Measurements from ENCODE around the gene CD83.

The CD83 gene

DNA sequence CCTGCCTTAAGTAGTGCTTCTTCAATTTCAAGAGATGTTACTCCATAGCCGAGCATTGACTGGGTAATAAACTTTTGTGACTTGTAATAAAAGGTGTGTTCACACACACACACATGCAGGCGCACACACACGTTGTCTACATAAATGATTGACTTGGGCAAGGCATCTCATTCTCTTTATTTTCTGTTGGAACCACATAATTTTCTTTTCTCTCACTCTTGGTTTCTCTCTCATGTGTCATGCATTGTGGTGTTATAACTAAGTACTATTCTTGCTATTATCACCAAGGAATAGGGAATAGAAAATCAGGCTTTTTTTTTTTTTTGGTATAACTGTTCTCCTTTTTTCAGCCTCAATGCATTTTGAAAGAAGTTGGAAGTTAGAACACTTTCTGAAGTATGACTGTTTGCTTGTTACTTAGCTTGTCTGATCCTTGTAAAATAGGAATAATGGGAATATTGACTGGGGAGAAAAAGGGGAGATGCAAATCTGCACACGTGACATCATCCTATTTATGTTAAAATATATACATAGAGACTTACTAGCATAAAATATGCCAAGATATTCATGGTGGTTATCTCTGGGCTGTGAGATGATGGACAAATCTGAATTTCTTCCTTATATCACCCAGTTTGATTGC, 26.1 kb upstream of the CD83 start:
- no peak for DNase-seq (ENCODE audit: low read depth in 2 of 2)

DNA sequence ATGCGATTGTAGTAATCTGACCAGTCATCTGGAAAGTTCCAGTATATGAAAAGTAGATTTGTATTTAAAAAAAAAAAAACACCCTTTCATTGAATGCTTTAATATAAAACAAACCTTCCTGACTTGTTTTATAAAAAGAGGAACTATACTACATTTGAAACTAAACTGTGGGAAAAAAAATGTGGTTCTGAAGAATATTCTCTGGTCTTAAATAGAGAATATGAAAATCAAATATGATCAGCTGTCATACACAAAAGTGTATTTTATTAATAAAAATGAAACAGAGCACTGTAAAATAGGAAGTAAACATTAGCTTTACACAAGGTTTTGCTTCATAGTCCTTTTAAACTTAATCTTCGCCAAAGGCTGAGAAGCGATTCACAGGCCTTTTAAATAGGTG, 25.3 kb upstream of the CD83 start:
- DNase-seq (ENCODE audit: low read depth in 2 of 2), result no peak

DNA sequence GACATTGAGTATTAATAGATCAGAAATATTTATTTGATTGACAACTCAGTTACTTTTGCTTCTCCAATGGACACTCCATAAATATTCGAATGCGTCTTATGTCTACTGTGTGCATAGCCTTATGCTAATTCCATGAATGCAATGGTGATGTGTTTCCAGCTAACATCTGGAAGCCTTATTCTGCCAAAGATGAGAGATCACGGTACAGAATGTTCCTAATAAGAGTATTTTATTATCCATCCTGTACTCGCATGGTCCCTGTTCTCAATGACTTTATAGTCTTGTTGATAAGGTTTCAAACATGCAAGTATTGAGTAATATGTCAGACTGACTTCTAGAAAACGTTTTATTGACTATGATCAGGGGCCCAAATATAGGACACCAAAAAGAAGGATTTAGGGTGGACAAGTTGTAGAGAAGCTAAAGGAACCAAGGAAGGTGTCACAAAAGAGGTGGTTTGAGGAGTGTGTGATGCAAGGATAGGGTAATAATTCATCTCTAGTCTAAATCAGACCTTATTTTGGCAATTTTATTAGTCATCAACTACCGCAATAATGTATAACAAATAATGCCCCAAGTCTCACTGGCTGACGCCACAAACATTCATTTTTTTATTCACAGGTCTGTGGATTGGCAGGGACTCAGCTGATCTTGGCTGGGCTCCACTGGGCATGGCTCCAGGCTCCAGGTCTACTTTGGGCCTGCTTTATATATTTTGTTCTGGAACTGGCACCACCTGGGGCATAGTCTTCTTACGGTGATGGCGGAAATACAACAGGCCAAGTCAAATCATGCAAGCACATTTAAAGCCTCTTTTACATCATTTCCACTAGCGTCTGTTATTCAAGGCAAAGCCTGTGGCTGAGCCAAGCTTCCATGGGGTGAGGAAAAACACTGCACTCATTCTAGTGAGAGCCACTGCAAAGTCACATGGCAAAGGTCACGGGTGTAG, 24.5 kb upstream of the CD83 start:
- DNase-seq (ENCODE audit: low read depth in 2 of 2), result no peak

DNA sequence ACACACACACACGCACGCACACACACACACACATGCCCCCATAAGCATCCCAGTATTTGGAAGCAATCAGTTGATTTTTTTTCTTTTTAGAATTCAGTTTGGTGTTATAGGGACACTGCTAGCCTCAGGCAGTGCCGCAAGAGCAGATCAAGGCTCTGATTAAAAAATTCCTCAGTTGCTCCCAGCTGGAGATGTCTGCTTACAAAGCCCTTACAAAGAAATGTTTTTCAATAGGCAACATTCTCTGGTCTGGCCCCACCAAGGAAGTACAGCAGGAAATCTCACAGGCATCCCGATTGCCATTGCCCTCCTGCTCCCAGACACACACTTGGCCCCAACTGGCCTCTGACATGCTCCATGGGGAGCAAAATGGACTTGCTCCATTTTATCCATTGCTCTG, 22.9 kb upstream of the CD83 start:
- DNase-seq (ENCODE audit: low read depth in 2 of 2), result no peak

DNA sequence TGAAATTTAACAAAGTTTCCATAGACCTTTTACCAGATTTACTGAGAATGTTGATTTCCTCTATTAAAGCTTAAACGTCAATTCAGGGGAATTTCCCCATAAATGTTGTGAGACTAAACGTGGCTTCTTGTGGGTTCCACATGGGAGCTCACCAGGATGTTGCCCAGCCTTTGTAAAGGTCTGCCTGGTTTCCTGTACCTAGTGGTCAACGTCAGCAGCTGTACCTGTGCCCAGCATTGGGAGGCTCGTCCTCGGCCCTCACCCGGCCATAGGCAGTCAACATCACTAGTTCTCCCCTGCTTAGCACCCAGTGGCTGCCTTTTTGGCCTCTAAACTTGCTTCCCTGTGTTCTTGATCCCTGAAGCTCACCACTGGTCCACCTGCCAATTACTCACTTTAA, 22.1 kb upstream of the CD83 start:
- no peak for DNase-seq (ENCODE audit: low read depth in 2 of 2)

DNA sequence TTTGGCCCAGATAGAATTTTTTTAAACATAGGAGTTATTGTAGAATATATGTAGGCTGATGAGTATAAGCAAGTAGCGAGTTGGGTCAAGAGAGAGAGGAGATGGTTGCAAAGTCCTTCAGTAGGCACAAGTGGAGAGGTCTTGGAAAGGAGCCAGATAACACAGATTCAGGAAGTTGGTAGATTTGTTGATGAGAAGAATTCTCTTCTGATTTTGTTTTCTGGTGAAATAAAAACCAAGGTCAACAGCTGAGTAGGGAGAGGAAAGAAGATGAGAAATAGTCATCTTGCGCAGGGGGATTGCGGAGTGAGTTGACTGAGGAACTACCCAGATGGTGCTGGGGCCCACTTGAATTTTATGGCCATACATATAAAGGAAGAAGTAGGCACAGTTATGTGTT, 17.4 kb upstream of the CD83 start:
- DNase-seq (ENCODE audit: low read depth in 2 of 2), result no peak

DNA sequence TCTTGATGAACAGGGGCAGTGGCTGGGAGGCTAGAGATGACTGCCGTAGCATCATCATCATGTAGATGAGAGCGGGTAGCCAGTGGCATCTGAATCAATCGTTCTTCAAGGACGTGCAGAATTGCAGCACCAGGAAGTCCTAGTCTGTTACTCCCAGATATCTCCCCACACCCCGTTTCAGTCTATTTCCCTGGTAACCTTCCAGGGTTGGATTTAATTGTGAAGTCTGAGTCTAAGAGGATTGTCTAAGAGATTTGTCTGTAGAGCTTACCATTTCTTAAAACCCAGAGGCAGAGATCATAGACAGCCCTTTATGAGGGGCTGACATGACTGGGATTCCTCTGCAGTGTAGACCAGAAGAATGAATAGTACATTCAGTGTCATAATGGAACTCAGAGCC, 16.6 kb upstream of the CD83 start:
- no peak for DNase-seq (ENCODE audit: low read depth in 2 of 2)

DNA sequence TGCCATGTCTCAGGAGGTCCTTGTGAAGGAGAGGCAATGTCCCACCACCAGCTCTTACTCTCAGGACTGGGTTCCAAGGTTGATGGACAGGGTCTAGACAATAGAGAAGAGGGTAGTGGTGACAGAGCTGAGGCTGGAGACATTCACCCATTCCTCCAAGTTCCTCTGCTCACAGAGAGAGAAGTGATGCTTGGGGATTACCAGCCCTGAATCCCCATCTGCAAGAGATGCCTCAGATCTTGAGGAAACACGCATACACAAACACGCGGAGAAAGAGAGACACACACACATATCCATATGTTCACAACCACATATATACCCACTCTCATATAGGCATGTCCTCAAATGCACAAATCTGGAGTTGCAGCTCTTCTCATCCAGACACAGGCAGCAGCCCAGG, 15.2 kb upstream of the CD83 start:
- DNase-seq (ENCODE audit: low read depth in 2 of 2), result no peak

DNA sequence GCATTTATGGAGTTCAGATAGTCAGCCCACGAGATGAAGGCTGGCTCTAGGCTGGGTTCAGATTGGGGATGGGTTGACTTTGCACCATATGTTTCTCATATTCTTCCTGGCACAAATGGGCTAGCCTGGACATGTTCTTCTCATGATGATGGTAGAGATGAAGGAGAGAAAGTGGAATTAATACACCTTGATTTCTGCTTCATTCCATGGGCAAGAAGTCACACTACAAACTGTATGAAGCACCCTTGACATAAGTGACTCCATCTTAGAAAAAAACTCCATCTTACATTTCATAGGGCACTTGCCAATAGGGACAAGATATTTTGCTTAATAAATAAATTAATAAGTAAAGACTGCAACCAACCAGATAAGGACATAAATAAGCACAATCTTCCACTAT, 12.0 kb upstream of the CD83 start:
- DNase-seq (ENCODE audit: low read depth in 2 of 2), result no peak

DNA sequence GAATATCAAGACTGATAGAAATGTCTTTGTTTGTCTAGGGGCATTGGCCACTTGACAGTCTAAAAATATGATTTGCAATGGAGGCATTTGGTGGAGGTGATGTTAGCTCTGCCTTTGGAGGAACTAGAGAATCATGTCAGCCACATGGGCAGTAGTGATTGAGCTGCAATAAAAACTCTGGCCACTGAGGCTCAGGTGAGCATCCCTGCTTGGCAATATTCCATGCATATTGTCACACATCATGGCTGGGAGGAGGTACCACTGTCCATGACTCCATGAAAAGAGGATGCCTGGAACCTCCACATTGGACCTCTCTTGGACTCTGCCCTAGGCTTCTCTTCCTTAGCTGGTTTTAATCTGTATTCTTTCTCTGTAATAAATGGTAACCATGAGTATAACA, 10.6 kb upstream of the CD83 start:
- no peak for DNase-seq (ENCODE audit: low read depth in 2 of 2)

DNA sequence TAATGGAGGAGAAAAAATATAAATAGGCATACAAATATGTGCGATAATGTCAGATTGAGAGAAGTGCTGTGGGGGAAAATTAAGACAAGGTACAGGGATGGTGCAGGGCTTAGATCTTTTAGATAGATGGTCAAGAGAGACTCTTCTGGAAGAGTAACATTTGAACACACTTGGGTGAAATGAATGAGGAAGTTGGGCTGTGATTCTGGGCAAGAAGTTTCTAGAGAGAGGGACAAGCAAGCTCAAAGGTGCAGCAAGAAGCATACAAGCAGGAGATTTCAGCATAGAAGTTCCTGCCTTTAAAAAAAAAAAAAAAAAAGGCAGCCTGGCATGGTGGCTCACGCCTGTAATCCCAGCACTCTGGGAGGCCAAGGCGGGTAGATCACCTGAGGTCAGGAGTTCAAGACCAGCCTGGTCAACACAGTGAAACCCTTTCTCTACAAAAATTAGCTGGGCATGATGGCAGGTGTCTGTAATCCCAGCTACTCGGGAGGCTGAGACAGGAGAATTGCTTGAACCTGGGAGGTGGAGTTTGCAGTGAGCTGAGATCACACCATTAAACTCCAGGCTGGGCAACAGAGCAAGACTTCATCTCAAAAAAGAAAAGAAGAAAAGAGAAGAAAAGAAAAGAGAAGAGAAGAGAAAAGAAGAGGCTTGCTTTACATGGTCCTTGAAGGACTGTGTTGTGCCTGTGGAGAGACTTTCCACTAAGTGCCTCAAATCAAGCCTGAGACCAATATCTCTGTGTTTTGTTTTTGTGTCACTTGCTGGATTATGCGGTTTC, 9.7 kb upstream of the CD83 start:
- DNase-seq (ENCODE audit: low read depth in 2 of 2), result no peak

DNA sequence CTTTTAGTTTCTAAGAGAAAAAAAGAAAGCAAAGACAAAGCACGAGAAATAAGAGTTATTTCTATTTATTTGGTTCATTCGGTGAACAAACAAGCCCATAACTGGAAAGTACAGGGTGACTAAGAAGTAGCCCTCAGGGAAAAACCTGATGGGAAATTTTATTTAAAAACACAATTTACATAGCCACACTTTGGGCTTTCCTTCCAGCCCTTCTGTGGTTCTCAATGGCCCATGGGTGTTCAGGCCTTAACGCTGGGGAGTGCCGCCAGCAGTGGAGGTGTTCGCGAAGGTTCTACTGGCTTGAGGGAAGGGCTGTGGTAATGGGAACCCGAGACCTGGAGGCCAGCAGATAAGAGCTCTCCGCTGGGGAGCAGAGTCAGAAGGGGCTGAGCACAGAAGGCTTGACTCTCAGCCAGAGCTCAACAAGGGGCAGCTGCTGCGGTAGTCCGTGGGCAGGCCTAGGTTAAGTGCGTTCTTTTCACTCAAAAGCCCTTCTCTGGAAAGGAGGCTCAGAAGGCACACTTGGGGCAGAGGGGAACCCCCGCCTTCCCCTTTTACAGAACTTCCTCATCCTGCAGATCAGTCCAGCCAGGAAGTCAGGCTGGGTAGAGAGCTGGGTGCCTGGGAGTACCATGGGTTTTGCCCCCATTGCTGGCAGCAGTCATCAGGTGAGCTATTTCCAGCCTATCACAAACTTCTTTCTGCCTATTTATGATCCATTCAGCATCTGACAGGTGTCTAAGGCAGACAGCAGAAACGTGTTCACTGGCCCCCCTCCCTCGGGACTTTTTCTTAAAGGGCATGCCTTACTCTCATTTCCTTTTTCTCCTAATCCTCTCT, 8.8 kb upstream of the CD83 start:
- DNase-seq (ENCODE audit: low read depth in 2 of 2), result no peak

DNA sequence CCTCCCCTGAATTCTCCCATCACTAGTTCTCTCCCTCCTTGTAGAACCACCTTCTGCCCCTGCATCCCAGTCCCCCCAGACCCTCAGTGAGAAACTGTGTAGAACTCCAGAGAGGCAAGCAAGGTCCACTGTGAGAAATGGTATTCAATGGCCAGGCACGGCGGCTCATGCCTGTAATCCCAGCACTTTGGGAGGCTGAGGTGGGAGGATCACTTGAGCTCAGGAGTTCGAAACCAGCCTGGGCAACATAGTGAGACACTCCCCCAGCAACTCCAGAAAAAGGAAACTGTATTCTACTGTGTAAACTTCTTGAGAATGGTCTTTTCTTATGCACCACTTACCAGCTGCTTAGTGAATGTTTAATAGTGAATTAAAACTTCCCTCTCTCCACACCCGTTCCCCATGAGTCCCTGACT, 8.2 kb upstream of the CD83 start:
- no peak for DNase-seq (ENCODE audit: low read depth in 2 of 2)

DNA sequence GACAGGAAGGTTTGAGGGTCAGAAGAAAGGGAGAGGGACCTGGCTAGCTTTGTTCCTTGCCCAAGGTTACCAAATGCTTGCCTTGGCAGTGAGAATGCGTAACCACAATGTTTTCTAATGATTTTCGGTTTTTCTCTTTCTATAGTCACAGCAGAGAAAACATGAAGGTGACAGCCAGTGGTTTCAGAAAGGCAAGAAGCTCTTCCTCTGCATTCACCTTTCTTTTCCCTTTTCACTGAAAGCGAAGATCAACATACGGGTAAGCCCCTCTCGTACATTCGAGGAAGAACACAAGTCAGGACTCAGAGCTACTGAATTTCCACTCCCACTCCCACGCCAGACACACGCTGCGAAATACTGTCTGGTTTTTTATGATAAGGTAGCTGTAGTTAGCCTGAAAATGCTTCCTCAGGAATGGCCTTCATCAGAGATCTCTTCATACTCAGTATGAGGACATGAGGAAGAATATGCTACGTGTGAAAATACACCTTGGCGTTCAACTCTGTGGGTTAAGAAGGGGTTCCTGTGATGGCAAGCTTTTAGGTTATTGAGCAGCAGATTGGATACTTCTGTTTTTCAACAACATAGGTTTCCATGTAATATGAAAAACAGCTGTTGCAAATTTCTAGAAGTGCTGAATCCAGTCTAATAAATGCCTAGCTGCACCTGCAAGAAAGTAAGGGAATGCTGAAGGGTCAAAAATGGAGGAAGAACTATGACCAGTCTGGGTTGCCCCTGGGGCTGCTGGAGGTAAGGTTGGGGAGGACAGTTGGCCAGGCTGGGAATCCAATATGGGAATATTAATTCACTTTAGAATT, 7.4 kb upstream of the CD83 start:
- DNase-seq (ENCODE audit: low read depth in 2 of 2), result no peak

DNA sequence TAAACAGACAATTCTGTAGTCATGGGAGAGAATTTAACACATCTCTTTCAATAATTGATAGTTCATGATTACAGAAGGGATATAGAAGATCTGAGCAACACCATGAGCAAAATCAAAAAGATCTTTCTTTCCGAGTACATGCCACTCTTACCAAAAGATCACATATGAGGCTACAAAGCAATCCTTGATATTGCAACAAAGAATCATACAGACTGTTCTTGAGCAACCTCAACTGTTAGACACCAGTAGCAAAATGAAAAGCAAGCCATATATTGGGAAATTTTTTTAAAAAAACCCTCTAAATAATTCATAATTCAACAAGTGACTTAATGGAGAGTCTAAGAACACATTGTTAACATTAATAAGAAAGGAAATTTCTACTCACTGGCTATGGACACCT, 3.6 kb upstream of the CD83 start:
- no peak for DNase-seq (ENCODE audit: low read depth in 2 of 2)

DNA sequence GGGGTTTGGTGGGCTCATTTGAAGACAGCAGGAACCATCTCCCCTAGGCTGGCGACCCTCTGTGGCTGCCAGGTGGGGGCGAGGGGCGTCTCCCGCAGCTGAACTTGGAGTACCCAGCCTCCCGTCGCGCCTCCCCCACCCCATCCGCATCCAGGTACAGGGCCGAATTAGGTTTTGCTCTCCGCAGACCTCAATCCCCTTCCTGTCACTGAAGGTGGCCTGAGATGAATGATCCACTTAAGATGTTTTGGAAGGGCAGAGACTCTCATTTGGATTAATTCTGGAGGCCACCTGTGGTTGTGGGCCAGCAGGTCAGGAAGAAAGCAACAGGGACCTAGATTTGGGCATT, 493 bp downstream of the CD83 start:
- no peak for DNase-seq (ENCODE audit: low read depth in 2 of 2)

DNA sequence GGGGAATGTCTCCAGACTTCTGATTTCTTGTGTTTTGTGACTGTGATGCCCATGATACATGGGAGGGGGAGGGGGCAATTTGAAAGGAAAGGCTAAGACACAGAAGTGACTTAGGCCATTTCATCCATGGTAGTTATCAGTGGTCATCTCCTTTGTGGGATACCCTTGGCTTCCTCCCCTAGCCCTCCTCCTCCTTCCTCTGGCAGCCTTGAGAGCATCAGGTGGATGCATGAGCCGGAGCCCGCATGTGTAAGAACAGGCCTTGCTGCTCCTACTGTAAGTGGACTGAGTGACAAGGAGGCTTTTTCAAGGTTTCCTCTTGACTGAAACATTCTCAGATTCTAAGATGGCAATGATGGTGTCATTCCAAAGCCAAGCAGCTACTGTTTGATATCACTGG, 874 bp downstream of the CD83 start:
- no peak for DNase-seq (ENCODE audit: low read depth in 2 of 2)

DNA sequence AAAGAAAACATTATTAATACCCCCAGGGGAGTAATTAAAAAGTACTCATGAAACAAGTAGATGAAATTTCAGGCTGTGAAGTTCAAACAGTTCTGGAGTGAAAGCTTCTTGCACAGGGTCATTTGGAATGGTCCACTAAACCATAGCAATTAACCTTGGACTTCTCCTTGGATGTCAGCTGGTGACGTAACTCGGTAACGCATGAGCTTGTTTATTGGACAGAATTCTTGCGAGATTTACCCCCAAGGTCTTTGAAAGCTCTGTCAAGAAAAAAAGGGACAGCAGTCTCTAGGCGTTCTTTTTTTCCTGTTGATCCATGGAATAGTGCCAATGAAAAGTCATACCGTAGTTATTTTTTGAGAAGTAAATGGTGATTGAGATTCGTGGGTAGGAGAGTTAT, 2.2 kb downstream of the CD83 start:
- DNase-seq (ENCODE audit: low read depth in 2 of 2), result no peak

DNA sequence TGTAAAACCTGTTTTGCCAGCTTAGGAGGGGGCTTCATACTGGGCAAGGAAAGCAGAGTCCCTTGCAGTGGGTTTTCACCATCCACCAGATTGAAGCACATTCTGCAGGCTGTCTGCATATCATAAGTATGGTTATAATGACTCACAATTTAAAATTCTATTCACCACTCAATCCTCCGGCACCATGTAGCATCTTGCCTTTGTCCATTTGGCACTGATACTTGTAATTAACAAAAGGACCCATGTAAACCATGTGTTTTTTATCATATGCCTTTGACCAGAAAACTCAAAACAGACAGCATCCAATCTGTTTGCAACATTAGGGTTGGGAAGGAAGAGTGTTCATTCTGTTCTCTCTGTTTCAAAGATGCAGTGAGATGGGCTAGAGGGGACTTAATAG, 3.0 kb downstream of the CD83 start:
- DNase-seq (ENCODE audit: low read depth in 2 of 2), result no peak

DNA sequence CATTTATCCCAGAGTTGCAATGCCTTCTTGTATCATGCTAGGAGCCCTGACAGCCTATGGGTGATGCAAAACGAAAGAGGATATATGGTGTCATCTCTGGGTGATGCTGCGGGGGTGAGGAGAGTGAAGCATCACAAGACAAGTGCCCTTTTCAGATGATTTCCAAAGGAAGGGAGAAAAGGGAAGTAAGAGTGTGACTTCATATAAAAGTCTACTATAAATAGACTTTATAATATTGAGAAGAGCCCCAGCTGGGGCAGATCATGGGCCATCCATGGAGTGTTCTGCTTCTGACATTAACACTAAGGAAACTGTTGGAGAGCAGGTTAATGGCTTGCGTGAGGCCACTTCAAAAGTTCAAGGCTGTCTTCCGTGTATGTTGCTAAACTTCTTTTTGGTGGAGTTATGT, 4.4 kb downstream of the CD83 start:
- no peak for DNase-seq (ENCODE audit: low read depth in 2 of 2)

All from activated CD4-positive, alpha-beta T cell treated with anti-CD3 and anti-CD28 coated beads for 24 hours (primary cell).